SJCRH30 (cell line): Measurements from ENCODE around the gene LZTS2. TPM values are rescaled to one million over a fixed set of nuclear protein-coding genes. Genes with fewer than 3 reads are reported as not detected.
"Not testable (repeated sequence)": the region's sequence is repeated elsewhere in the genome, so short reads cannot be mapped to it uniquely, and the experiment has no call there.

Experiments used
- DNase-seq, 2 experiments: peaks; one replicate each; pipeline ENCODE4 v3.0.0-alpha.2; 2015 to 2020
- H3K27ac ChIP-seq: fragments of 250-450 bp; sonication (Bioruptor Pico); 2 replicates; pipeline ENCODE4 v1.5.1; 2020; ENCODE audit warnings: mild to moderate bottlenecking, moderate library complexity
- H3K27me3 ChIP-seq: fragments of 250-450 bp; sonication (Bioruptor Pico); 2 replicates; pipeline ENCODE4 v1.5.1; 2020; ENCODE audit warnings: mild to moderate bottlenecking, moderate library complexity
- H3K36me3 ChIP-seq: fragments of 250-450 bp; sonication (Bioruptor Pico); 2 replicates; pipeline ENCODE4 v1.5.1; 2020; ENCODE audit warnings: mild to moderate bottlenecking, moderate library complexity
- H3K4me1 ChIP-seq: fragments of 250-450 bp; sonication (Bioruptor Pico); 2 replicates; pipeline ENCODE4 v1.5.1; 2020; ENCODE audit warnings: mild to moderate bottlenecking, moderate library complexity
- H3K4me3 ChIP-seq: fragments of 250-450 bp; sonication (Bioruptor Pico); 2 replicates; pipeline ENCODE4 v1.5.1; 2020; ENCODE audit warnings: mild to moderate bottlenecking, moderate library complexity
- H3K9me3 ChIP-seq: fragments of 250-450 bp; sonication (Bioruptor Pico); replicated peaks from 2 replicates; pipeline ENCODE4 v1.5.1; 2020; ENCODE audit warnings: mild to moderate bottlenecking, moderate library complexity
- total RNA-seq: library from RNA; depleted of rRNA; stranded (reverse); fragments of >200 nt; shearing (Covaris generic); gene quantifications from 2 replicates; pipeline ENCODE4 v1.2.3, GENCODE V29; 2014

LZTS2 gene
- total RNA-seq, 1 experiment from 2014 or later = 239 TPM

DNA sequence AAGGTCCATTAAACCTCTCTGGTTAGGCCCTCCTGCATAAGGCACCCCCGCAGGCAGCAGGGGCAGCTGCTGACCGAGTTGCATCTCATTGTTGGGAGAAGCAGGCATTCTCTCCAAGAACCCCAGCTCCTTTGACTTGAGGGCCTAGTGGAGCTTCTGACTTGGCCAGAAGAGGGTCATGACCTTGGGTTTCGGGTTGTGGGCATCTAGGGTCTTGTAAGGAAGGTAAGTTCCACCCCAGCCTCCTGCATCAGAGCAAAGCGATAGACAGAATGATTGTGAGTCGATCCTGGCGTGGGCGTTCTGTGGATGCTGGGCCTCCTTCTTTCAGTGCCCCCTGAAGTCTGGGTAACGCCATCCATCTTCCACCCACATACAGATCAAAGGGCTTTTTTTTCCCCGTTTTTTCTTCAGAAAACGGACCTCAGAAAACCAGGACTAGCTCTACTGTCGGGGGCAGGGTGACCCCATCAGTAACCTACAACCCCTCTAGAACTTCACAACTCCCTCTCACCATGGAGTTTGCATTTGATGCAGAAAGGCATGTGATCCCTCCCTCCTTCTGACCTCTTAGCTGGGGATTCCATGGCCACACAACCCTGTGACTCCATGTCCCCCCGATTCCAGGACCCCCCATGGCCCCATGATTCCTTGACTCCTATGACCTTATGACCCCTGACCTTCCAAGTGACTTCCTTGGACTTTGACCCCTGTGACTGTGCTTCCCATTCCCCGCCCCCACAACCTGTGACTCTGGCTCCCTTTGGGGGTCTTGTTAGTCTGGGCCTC, 27.3 kb upstream of the LZTS2 start:
- Histone ChIP-seq H3K36me3 (0 out of 2 replicates have a peak, but pooled peaks cover 2% of the 10 kb centered on the region), H3K9me3 (no peaks in the 10 kb centered on the region), H3K4me1 (peaks cover 11% of the 10 kb centered on the region), H3K27ac (no peak overlapping the region), H3K4me3 (no peak overlapping the region), H3K27me3 (no peaks in the 10 kb centered on the region)
- no peak for DNase-seq

DNA sequence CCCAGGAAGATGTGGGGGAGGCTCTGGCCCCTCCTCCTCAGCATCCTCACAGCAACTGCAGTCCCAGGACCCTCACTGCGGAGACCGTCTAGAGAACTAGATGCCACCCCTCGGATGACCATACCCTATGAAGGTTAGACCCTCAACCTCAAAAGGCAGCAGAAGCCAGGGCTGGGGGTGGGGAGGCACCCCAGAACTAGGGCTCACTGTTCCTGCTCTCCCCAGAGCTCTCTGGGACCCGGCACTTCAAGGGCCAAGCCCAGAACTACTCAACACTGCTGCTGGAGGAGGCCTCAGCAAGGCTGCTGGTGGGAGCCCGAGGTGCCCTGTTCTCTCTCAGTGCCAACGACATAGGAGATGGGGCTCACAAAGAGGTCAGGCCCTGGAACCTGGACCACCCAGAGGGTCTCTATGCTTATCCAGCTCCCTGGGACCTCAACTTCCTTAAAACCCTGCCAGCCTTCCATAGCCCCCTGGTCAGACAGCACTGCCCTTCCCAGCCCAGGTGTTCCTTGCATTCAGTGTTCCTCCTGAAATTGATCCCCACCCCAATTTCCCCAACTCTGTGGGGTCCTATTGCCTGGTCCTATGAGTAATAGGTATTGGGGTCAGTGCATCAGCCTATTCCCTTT, 26.6 kb upstream of the LZTS2 start:
- Histone ChIP-seq H3K27me3 (no peaks in the 10 kb centered on the region), H3K9me3 (no peaks in the 10 kb centered on the region), H3K27ac (no peak overlapping the region), H3K4me1 (peaks cover 11% of the 10 kb centered on the region), H3K4me3 (no peak overlapping the region), H3K36me3 (no peaks in the 10 kb centered on the region)
- no peak for DNase-seq

DNA sequence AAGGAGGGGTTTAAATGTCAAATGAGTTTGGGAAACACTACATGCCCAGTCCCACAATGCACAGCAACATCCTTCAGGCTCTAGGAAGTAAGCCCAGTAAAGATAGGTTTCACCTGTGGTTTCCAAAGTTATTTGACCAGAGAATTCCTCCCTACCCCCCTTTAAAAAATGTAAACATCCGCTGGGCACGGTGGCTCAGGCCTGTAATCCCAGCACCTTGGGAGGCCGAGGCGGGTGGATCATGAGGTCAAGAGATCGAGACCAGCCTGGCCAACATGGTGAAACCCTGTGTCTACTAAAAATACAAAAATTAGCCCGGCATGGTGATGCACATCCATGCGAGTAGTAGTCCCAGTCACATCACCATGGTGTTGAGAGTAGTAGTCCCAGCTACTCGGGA, 24.2 kb upstream of the LZTS2 start:
- H3K4me1 ChIP-seq, H3K36me3 ChIP-seq, H3K4me3 ChIP-seq, H3K9me3 ChIP-seq, DNase-seq, H3K27ac ChIP-seq, H3K27me3 ChIP-seq: not testable (repeated sequence)

DNA sequence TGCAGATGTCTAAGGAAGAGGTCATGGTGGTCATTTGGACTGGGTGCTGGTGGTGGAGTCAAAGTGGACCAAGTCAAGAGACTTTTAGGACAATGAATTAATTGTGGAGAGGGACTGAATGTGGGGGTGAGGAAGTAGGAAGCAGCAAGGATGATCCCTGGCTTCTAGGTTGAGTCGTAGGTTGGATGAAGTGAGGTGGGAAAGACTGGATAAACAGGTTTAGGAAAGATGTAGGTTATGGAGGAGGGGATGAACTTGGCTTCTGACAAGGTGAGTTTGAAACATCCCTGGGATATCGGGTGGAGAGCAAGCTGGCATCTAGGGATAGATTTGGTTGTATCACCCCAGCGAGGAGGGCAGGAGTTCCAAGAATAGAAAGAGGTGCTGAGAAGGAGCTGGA, 22.7 kb upstream of the LZTS2 start:
- Histone ChIP-seq H3K27ac (no peak overlapping the region), H3K9me3 (no peaks in the 10 kb centered on the region), H3K4me1 (peaks cover 7% of the 10 kb centered on the region; the same call in 1 of the 2 replicates), H3K36me3 (peaks cover 4% of the 10 kb centered on the region), H3K4me3 (no peak overlapping the region), H3K27me3 (no peaks in the 10 kb centered on the region)
- no peak for DNase-seq

DNA sequence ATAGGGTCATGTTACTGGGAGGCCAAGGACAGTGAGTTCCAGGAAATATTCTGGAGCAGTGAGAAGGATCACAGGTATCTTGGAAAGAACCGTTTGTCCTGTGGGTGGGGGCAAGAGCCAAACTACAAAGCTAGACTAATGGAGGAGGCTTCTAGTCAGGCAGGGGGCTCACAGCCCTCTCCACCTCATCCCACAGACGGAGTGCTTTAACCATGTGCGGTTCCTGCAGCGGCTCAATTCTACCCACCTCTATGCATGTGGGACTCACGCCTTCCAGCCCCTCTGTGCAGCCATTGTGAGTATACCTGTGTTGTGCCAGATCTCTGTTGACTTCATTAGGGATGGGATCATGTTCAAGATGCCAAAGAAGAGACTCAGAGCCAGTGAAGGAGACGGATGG, 22.2 kb upstream of the LZTS2 start:
- H3K27me3 ChIP-seq = no peaks in the 10 kb centered on the region
- no peak for DNase-seq

DNA sequence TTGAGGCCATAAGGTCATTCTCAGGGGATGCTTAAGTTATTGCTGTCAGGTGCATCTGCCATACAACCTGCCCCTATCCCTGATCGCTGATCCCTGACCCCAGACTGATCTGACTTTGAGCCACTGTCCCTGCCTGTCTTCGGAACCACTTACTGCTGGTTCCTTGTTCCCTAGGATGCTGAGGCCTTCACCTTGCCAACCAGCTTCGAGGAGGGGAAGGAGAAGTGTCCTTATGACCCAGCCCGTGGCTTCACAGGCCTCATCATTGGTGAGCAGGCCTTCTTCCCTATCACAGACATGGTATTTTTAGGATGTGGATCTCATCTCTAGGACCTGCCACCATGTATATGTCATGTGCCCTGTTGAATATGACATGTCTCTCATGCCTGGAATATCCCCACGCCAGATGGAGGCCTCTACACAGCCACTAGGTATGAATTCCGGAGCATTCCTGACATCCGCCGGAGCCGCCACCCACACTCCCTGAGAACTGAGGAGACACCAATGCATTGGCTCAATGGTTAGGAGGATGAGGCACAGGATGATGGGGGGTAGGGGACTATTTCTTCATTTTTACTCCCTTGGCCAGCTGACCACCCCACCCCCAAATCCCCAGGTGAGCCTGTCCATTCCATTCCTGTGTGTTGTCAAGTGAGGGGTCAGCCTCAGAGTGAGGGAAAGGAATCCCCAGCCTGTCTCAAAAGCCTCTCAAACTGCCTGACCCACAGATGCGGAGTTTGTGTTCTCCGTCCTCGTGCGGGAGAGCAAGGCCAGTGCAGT, 21.3 kb upstream of the LZTS2 start:
- H3K36me3 ChIP-seq = peaks cover 6% of the 10 kb centered on the region
- H3K27me3 ChIP-seq = no peaks in the 10 kb centered on the region
- no peaks in the 10 kb centered on the region for H3K9me3 ChIP-seq
- no peak overlapping the region for H3K4me3 ChIP-seq
- peaks cover 7% of the 10 kb centered on the region; the same call in 1 of the 2 replicates for H3K4me1 ChIP-seq
- no peak overlapping the region for H3K27ac ChIP-seq
- DNase-seq = no peak

More for the DNA sequence above, 22.2 kb upstream of the LZTS2 start:
- H3K27ac ChIP-seq = no peak overlapping the region
- no peak overlapping the region for H3K4me3 ChIP-seq
- peaks cover 4% of the 10 kb centered on the region for H3K36me3 ChIP-seq
- peaks cover 7% of the 10 kb centered on the region; the same call in 1 of the 2 replicates for H3K4me1 ChIP-seq
- no peaks in the 10 kb centered on the region for H3K9me3 ChIP-seq

DNA sequence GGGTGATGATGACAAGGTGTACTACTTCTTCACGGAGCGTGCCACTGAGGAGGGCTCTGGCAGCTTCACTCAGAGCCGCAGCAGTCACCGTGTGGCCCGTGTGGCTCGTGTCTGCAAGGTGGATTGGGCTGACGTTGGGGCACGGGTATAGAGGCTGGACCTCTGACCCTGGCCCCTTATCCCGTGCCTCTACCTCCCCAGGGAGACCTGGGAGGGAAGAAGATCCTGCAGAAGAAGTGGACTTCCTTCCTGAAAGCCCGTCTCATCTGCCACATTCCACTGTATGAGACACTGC, 20.8 kb upstream of the LZTS2 start:
- no peak for DNase-seq
- Histone ChIP-seq H3K9me3 (no peaks in the 10 kb centered on the region), H3K36me3 (peaks cover 6% of the 10 kb centered on the region), H3K27ac (no peak overlapping the region), H3K4me3 (no peak overlapping the region), H3K4me1 (peaks cover 7% of the 10 kb centered on the region; the same call in 1 of the 2 replicates), H3K27me3 (no peaks in the 10 kb centered on the region)

DNA sequence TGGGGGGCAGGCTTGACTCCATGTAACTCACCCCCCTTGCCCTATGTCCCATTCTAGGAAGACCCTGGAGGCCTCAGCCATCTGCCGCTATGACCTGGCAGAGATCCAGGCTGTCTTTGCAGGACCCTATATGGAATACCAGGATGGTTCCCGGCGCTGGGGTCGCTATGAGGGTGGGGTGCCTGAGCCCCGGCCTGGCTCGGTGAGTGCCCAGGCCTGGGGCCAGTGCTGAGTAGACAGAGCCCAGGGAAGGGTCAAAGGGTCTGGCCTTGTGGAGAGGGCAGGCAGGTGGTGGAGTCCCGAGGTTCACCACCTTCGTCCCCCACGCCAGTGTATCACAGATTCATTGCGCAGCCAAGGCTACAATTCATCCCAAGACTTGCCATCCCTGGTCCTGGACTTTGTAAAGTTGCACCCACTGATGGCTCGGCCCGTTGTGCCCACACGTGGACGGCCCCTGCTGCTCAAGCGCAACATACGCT, 19.8 kb upstream of the LZTS2 start:
- no peak overlapping the region for H3K27ac ChIP-seq
- H3K4me3 ChIP-seq = no peak overlapping the region
- no peaks in the 10 kb centered on the region for H3K9me3 ChIP-seq
- DNase-seq = no peak
- no peaks in the 10 kb centered on the region for H3K27me3 ChIP-seq
- peaks cover 7% of the 10 kb centered on the region; the same call in 1 of the 2 replicates for H3K4me1 ChIP-seq
- peaks cover 6% of the 10 kb centered on the region for H3K36me3 ChIP-seq

DNA sequence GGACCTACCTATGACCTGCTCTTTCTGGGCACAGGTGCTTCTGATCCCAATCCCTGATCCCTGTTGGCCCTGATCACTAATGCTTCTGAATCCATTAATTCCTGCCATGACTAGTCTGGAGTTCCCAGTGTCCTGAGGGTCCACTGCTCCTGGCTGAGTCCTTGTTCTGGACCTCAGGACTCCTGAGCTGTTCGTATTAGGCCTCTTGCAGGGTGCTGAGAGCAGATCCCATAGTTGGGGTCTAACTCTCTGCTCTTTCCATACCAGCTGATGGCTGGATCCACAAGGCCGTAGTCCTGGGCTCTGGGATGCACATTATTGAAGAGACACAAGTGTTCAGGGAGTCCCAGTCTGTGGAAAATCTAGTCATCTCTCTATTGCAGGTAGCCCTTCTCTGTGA, 19.3 kb upstream of the LZTS2 start:
- DNase-seq = no peak
- Histone ChIP-seq H3K36me3 (peaks cover 6% of the 10 kb centered on the region), H3K4me3 (no peak overlapping the region), H3K27ac (no peak overlapping the region), H3K4me1 (peaks cover 5% of the 10 kb centered on the region; the same call in 1 of the 2 replicates), H3K9me3 (no peaks in the 10 kb centered on the region), H3K27me3 (no peaks in the 10 kb centered on the region)

DNA sequence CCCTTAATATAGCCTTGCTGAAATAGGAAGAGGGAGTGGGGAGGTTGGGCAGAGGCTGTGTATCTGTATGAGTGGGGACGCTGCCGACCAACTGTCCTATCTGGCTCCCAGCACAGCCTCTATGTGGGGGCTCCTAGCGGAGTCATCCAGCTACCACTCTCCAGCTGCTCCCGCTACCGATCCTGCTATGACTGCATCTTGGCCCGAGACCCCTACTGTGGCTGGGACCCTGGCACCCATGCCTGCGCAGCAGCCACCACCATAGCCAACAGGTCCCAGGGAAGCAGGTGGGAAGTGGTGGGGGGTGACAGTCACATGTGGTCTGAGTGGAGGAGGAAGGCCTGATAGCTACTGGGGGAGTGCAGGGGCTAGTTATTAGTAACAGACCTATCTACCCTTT, 18.9 kb upstream of the LZTS2 start:
- H3K4me1 ChIP-seq = peaks cover under 1% of the 10 kb centered on the region; the same call in 1 of the 2 replicates
- peaks cover 6% of the 10 kb centered on the region for H3K36me3 ChIP-seq
- DNase-seq = no peak
- no peak overlapping the region for H3K4me3 ChIP-seq
- no peaks in the 10 kb centered on the region for H3K9me3 ChIP-seq
- no peak overlapping the region for H3K27ac ChIP-seq
- H3K27me3 ChIP-seq = no peaks in the 10 kb centered on the region

DNA sequence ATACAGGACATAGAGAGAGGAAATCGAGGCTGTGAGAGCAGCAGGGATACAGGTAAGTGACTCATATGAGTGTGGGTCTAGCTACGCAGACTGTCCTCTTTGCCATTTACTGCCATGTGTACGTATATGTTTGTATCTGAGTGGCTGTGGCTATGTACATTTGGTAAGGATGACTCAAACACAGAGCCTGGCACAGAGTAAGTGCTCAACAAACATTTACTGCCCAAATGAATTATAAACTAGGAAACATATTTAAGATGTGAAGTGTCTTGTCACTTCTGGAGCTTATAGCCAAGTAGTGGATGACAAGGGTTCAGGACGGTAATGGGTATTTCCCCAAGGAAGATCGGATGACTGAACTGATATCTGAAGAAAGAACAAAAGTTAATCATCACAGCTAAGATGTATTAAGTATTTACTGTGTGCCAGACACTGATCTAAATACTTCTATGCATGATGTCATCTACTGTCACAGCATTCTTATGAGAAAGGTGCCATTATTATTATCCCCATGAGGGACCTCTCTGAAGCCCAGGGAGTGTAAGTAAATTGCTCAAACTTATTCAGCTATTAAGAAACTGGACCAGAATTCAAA, 18.3 kb upstream of the LZTS2 start:
- Histone ChIP-seq H3K9me3 (no peaks in the 10 kb centered on the region), H3K4me3 (no peak overlapping the region), H3K4me1 (peaks cover 2% of the 10 kb centered on the region; the same call in 1 of the 2 replicates), H3K27me3 (no peaks in the 10 kb centered on the region), H3K36me3 (peaks cover 6% of the 10 kb centered on the region), H3K27ac (no peak overlapping the region)
- no peak for DNase-seq

DNA sequence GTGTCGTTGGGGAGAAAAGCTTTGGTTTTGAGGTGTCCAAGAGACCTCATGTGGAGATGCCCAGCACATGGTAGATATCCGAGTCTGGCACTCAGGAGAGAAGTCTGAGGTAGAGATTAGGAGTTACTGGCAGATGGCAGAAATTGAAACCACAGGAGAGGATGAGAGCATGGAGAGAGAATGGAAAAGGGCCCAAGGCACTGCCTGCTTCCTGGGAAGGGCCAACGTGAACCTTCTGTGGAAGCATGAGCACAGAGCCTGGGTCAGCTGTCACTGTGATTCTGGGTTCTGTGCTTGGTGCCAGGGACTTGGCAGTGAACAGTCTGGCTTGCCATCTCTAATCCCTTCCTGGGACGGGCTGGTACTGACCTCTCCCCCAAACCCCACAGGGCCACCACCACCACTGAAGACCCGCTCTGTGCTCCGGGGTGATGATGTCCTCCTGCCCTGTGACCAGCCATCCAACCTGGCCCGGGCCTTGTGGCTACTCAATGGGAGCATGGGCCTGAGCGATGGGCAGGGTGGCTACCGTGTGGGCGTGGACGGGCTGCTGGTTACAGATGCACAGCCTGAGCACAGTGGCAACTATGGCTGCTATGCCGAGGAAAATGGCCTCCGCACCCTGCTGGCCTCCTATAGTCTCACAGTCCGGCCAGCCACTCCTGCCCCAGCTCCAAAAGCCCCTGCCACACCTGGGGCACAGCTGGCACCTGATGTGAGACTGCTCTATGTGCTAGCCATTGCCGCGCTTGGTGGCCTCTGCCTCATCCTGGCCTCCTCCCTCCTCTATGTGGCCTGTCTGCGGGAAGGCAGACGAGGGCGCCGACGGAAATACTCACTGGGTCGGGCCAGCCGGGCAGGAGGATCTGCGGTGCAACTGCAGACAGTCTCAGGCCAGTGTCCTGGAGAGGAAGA, 16.4 kb upstream of the LZTS2 start:
- H3K4me1 ChIP-seq = peaks cover 6% of the 10 kb centered on the region
- no peaks in the 10 kb centered on the region for H3K27me3 ChIP-seq
- no peak overlapping the region for H3K27ac ChIP-seq
- no peak overlapping the region for H3K4me3 ChIP-seq
- no peak for DNase-seq
- H3K9me3 ChIP-seq = no peaks in the 10 kb centered on the region
- H3K36me3 ChIP-seq = peaks cover 6% of the 10 kb centered on the region

DNA sequence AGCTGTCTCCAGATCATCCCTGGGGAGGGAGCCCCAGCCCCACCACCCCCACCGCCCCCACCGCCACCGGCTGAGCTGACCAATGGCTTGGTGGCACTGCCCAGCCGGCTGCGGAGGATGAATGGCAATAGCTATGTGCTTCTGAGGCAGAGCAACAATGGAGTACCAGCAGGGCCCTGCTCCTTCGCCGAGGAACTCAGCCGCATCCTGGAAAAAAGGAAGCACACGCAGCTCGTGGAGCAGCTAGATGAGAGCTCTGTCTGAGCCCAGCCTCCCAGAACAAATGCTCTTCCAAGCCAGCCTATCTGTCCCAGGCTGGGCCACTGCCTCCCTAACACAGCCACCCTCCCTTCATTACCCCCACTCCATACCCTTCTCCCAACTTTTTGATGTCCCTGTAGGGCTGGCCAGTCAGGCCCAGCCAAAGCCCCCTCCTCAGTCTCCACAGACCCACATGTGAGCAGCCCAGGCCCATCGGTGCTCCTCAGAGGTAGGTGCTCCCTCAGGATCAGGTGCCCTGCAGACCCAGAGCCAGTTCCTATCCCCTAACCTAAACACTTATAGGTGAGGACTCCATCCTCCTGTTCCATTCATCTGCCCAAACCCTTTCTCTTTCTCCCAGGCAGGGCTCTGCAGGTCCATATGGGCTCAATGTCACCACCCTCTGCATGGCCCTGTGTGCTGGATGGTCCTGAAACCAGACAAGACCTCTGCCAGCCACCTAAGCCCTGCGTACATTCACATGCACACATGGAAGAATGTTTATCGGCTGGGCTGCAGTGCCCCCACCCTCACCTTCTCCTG, 15.5 kb upstream of the LZTS2 start:
- Histone ChIP-seq H3K36me3 (peaks cover 11% of the 10 kb centered on the region), H3K27me3 (no peaks in the 10 kb centered on the region), H3K4me1 (peaks cover 12% of the 10 kb centered on the region), H3K4me3 (no peak overlapping the region), H3K9me3 (no peaks in the 10 kb centered on the region), H3K27ac (no peak overlapping the region)
- no peak for DNase-seq
